ENCODE measurements around the gene DNAJC22.
"Not testable (repeated sequence)": the region's sequence is repeated elsewhere in the genome, so short reads cannot be mapped to it uniquely, and the experiment has no call there.

The DNAJC22 gene

GRCh38 chr12:49366652-49367380 is 20.1 kb downstream of the DNAJC22 start:
- Histone ChIP-seq H3K9me3 (ENCODE audit: control insufficient read depth in 1 of 2, low read length in 2 of 2) (no peaks in the 10 kb centered on the region), H3K27me3 (ENCODE audit: low read depth, low read length) (no peaks in the 10 kb centered on the region), H3K27ac (ENCODE audit: low read length) (peak overlapping the region; percentile 86), H3K4me1 (ENCODE audit: control insufficient read depth in 1 of 2, insufficient read depth in 2 of 2, low read length in 2 of 2) (peaks cover 4 to 6% of the 10 kb centered on the region in 2 donors), H3K4me3 (ENCODE audit: low read depth in 1 of 2, low read length in 2 of 2) (peak overlapping the region; percentile 73 to 86), H3K36me3 (ENCODE audit: control insufficient read depth in 1 of 2, insufficient read depth in 2 of 2, low read length in 2 of 2) (peaks cover 0 to 4% of the 10 kb centered on the region in 2 donors)

- Histone ChIP-seq H3K27ac (ENCODE audit: low read length) (peak within 1 kb of the TSS; percentile 86), H3K36me3 (ENCODE audit: control insufficient read depth in 1 of 2, insufficient read depth in 2 of 2, low read length in 2 of 2) (peaks cover 0 to 4% of the 10 kb centered on the region in 2 donors), H3K9me3 (ENCODE audit: control insufficient read depth in 1 of 2, low read length in 2 of 2) (no peaks in the 10 kb centered on the region), H3K4me1 (ENCODE audit: control insufficient read depth in 1 of 2, insufficient read depth in 2 of 2, low read length in 2 of 2) (peaks cover 4 to 6% of the 10 kb centered on the region in 2 donors), H3K27me3 (ENCODE audit: low read depth, low read length) (no peaks in the 10 kb centered on the region), H3K4me3 (ENCODE audit: low read depth in 1 of 2, low read length in 2 of 2) (peak within 1 kb of the TSS; percentile 73 to 86)
Measured at GRCh38 chr12:49367381-49368239, 20.9 kb downstream of the DNAJC22 start, which contains the start of gene SPATS2. Gene SPATS2 (plus strand): TSS chr12:49367462. CDS start chr12:49461013, 93,551 bp downstream.

DNA sequence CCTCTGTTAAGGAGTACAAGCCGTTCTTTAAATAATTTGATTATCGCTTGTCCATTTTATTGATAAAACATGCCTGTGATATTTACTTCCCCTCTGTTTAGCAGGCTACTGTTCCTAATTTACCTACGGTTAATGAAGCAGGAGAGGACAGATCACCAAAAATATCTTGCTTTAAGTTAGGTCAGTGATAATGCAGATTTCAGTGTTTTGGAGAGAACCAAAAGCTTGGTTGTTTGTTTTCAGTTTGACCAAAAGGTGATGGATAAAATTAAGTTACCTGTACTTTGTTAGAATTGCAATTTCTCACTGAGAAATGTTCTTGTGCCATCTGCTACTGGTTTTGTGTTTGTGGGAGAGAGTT is 21.5 kb downstream of the DNAJC22 start:
- H3K27me3 ChIP-seq (ENCODE audit: low read depth, low read length), result no peaks in the 10 kb centered on the region
- peak overlapping the region; percentile 3 for H3K27ac ChIP-seq (ENCODE audit: low read length)
- H3K9me3 ChIP-seq (ENCODE audit: control insufficient read depth in 1 of 2, low read length in 2 of 2), result no peaks in the 10 kb centered on the region

DNA sequence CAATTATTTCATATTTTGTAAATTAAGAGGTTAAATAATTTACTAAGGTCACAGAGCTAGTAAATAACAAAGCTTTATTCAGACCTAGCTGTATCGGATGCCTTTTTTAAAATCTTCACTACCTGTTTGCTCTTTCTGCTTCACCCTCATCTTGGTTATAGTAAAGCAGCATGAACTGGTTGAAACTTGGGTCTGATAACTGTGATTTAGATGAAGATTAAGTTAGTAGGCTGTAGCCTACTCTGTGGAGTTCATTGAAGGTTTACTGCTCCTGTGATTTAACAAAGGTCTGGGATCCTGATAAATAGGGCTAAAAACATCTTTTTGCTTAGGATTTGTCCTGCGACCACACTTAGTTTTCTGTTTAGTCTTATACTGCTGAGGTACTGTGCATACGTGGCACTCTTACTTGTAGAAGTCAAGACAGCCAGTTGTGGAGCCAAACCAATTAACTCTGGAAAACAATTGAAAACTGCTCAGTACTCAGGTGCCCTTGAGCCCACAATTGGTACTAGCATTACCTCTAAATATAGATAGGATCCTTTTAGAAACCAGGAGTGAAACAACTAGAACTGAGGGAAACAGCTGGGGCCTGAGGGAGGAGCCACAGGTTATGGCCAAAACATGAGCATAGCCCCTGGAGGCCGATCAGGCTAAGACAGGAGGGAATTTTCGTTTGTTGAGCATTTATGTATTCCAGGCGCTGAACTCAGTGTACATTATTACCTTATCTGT is 22.9 kb downstream of the DNAJC22 start:
- H3K9me3 ChIP-seq (ENCODE audit: control insufficient read depth in 1 of 2, low read length in 2 of 2), result no peaks in the 10 kb centered on the region
- H3K4me1 ChIP-seq (ENCODE audit: control insufficient read depth in 1 of 2, insufficient read depth in 2 of 2, low read length in 2 of 2), result peaks cover 4 to 6% of the 10 kb centered on the region in 2 donors
- no peak overlapping the region for H3K4me3 ChIP-seq (ENCODE audit: low read depth in 1 of 2, low read length in 2 of 2)
- peaks cover 0 to 4% of the 10 kb centered on the region in 2 donors for H3K36me3 ChIP-seq (ENCODE audit: control insufficient read depth in 1 of 2, insufficient read depth in 2 of 2, low read length in 2 of 2)
- H3K27ac ChIP-seq (ENCODE audit: low read length), result peak overlapping the region; percentile 6
- no peaks in the 10 kb centered on the region for H3K27me3 ChIP-seq (ENCODE audit: low read depth, low read length)

More for the DNA sequence above, 21.5 kb downstream of the DNAJC22 start:
- peaks cover 0 to 4% of the 10 kb centered on the region in 2 donors for H3K36me3 ChIP-seq (ENCODE audit: control insufficient read depth in 1 of 2, insufficient read depth in 2 of 2, low read length in 2 of 2)
- peaks cover 4 to 6% of the 10 kb centered on the region in 2 donors for H3K4me1 ChIP-seq (ENCODE audit: control insufficient read depth in 1 of 2, insufficient read depth in 2 of 2, low read length in 2 of 2)
- peak overlapping the region; percentile 73 to 86 for H3K4me3 ChIP-seq (ENCODE audit: low read depth in 1 of 2, low read length in 2 of 2)

GRCh38 chr12:49370539-49370938 is 23.9 kb downstream of the DNAJC22 start:
- Histone ChIP-seq H3K4me1 (ENCODE audit: control insufficient read depth in 1 of 2, insufficient read depth in 2 of 2, low read length in 2 of 2) (peaks cover 4 to 6% of the 10 kb centered on the region in 2 donors), H3K36me3 (ENCODE audit: control insufficient read depth in 1 of 2, insufficient read depth in 2 of 2, low read length in 2 of 2) (peaks cover 0 to 4% of the 10 kb centered on the region in 2 donors), H3K27ac (ENCODE audit: low read length) (no peak overlapping the region), H3K4me3 (ENCODE audit: low read depth in 1 of 2, low read length in 2 of 2) (no peak overlapping the region), H3K27me3 (ENCODE audit: low read depth, low read length) (no peaks in the 10 kb centered on the region), H3K9me3 (ENCODE audit: control insufficient read depth in 1 of 2, low read length in 2 of 2) (no peaks in the 10 kb centered on the region)

DNA sequence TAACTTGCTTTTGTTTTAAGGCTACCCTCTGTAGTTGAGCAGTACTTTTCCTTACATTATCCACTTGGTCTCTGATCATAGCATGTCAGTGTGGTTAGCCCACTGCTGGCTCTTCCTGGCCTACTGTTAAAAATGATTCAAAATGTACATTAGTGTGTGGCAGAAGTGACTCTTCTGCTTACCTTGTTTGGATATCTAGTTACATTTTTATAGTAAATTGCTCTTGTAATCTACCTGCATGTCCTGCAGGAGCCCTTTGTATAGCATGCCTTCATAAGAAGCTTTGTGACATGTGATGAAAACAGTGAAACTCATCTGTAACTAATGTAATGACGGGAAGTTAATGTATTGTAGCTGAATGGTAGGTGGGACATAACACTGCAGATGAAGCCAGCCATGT is 28.7 kb downstream of the DNAJC22 start:
- no peaks in the 10 kb centered on the region for H3K27me3 ChIP-seq (ENCODE audit: low read depth, low read length)
- H3K27ac ChIP-seq (ENCODE audit: low read length), result no peak overlapping the region
- no peaks in the 10 kb centered on the region for H3K36me3 ChIP-seq (ENCODE audit: control insufficient read depth in 1 of 2, insufficient read depth in 2 of 2, low read length in 2 of 2)
- H3K4me3 ChIP-seq (ENCODE audit: low read depth in 1 of 2, low read length in 2 of 2), result no peak overlapping the region
- H3K4me1 ChIP-seq (ENCODE audit: control insufficient read depth in 1 of 2, insufficient read depth in 2 of 2, low read length in 2 of 2), result no peaks in the 10 kb centered on the region
- H3K9me3 ChIP-seq (ENCODE audit: control insufficient read depth in 1 of 2, low read length in 2 of 2), result no peaks in the 10 kb centered on the region

DNA sequence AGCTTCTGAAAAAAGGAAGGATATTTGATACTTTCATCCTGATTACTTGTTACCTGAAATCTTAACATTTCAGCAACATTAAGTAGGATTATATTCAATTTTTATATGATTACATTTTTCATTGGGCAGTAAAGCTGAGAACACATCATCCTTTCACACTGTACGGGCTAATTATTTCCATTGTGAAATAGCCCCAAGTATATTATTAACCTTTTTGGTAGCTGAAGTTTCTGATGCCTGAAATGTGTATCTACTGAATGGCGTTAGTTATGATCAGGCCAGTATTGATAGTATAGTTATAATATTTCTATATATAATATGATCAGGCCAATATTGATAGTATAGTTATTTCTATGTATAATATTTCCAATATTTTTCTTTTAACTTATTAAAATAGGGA is 30.7 kb downstream of the DNAJC22 start:
- Histone ChIP-seq H3K9me3 (ENCODE audit: control insufficient read depth in 1 of 2, low read length in 2 of 2) (no peaks in the 10 kb centered on the region), H3K36me3 (ENCODE audit: control insufficient read depth in 1 of 2, insufficient read depth in 2 of 2, low read length in 2 of 2) (no peaks in the 10 kb centered on the region), H3K27me3 (ENCODE audit: low read depth, low read length) (no peaks in the 10 kb centered on the region), H3K4me1 (ENCODE audit: control insufficient read depth in 1 of 2, insufficient read depth in 2 of 2, low read length in 2 of 2) (no peaks in the 10 kb centered on the region), H3K4me3 (ENCODE audit: low read depth in 1 of 2, low read length in 2 of 2) (no peak overlapping the region), H3K27ac (ENCODE audit: low read length) (no peak overlapping the region)

GRCh38 chr12:49380184-49380583 is 33.5 kb downstream of the DNAJC22 start:
- H3K27ac ChIP-seq (ENCODE audit: low read length); H3K36me3 ChIP-seq (ENCODE audit: control insufficient read depth in 1 of 2, insufficient read depth in 2 of 2, low read length in 2 of 2); H3K4me1 ChIP-seq (ENCODE audit: control insufficient read depth in 1 of 2, insufficient read depth in 2 of 2, low read length in 2 of 2); H3K9me3 ChIP-seq (ENCODE audit: control insufficient read depth in 1 of 2, low read length in 2 of 2); H3K27me3 ChIP-seq (ENCODE audit: low read depth, low read length); H3K4me3 ChIP-seq (ENCODE audit: low read depth in 1 of 2, low read length in 2 of 2): not testable (repeated sequence)

DNA sequence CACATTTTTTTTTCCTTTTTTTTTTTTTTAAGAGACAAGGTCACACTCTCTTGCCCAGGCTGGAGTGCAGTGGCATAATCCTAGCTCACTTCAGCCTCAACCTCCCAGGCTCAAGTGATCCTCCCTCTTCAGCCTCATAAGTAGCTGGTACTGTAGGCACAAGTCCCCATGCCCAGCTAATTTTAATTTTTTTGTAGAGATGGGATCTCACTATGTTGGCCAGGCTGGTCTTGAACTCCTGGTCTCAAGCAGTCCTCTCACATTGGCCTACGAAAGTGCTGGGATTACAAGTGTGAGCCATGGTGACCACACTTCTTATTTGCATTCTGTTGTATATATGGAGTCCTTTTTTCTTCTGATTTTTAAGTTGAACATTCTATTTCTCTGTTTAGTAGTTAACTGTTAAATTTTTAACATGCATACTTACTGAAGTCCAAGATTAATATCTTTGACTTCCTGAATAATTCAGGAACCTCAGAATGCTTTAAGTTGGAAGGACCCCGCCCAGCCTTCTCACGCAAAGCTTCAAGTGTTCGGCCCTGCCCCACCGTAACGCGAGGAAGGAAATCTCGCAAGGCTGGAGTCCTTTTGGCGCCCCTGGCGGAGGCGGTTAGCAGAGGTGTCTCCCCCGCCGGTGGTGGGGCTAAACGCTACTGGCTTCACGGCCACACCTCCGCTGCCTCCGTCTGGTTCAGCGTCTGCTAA is 42.1 kb downstream of the DNAJC22 start:
- Histone ChIP-seq H3K27me3 (ENCODE audit: low read depth, low read length) (no peaks in the 10 kb centered on the region), H3K9me3 (ENCODE audit: control insufficient read depth in 1 of 2, low read length in 2 of 2) (no peaks in the 10 kb centered on the region), H3K4me3 (ENCODE audit: low read depth in 1 of 2, low read length in 2 of 2) (no peak overlapping the region)

GRCh38 chr12:49389387-49389703 is 42.7 kb downstream of the DNAJC22 start:
- H3K9me3 ChIP-seq (ENCODE audit: control insufficient read depth in 1 of 2, low read length in 2 of 2), result no peaks in the 10 kb centered on the region

More for the DNA sequence above, 42.1 kb downstream of the DNAJC22 start:
- H3K4me1 ChIP-seq (ENCODE audit: control insufficient read depth in 1 of 2, insufficient read depth in 2 of 2, low read length in 2 of 2), result no peaks in the 10 kb centered on the region
- H3K27ac ChIP-seq (ENCODE audit: low read length), result no peak overlapping the region
- no peaks in the 10 kb centered on the region for H3K36me3 ChIP-seq (ENCODE audit: control insufficient read depth in 1 of 2, insufficient read depth in 2 of 2, low read length in 2 of 2)

More at GRCh38 chr12:49389387-49389703, 42.7 kb downstream of the DNAJC22 start:
- H3K4me3 ChIP-seq (ENCODE audit: low read depth in 1 of 2, low read length in 2 of 2), result no peak overlapping the region
- no peaks in the 10 kb centered on the region for H3K4me1 ChIP-seq (ENCODE audit: control insufficient read depth in 1 of 2, insufficient read depth in 2 of 2, low read length in 2 of 2)
- no peaks in the 10 kb centered on the region for H3K27me3 ChIP-seq (ENCODE audit: low read depth, low read length)
- no peak overlapping the region for H3K27ac ChIP-seq (ENCODE audit: low read length)
- H3K36me3 ChIP-seq (ENCODE audit: control insufficient read depth in 1 of 2, insufficient read depth in 2 of 2, low read length in 2 of 2), result no peaks in the 10 kb centered on the region

Measured in muscle layer of duodenum (tissue), 2 donors.